ENCODE results near the gene LTK.

LTK gene

DNA sequence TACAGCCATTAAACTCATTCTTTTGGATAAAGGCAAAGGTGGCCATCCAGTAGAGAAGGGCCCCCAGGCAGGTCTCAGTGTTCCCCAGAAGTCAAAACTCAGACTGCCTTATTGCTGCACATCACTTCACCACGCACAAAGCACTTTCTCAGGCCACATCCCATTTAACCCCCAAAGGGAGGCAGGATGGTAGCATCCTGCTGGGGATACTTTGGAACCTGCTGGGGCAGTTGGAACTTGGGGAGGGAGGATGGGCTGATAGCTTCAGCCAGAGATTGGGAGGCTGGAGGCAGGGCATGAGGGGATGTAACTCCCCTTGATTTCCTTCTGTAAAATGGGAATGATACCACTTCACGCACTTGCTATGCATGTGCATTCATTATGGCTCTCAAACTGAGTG lies 15.0 kb downstream of the LTK start:
- DNase-seq (ENCODE audit: low read depth, low spot score) = no peak

DNA sequence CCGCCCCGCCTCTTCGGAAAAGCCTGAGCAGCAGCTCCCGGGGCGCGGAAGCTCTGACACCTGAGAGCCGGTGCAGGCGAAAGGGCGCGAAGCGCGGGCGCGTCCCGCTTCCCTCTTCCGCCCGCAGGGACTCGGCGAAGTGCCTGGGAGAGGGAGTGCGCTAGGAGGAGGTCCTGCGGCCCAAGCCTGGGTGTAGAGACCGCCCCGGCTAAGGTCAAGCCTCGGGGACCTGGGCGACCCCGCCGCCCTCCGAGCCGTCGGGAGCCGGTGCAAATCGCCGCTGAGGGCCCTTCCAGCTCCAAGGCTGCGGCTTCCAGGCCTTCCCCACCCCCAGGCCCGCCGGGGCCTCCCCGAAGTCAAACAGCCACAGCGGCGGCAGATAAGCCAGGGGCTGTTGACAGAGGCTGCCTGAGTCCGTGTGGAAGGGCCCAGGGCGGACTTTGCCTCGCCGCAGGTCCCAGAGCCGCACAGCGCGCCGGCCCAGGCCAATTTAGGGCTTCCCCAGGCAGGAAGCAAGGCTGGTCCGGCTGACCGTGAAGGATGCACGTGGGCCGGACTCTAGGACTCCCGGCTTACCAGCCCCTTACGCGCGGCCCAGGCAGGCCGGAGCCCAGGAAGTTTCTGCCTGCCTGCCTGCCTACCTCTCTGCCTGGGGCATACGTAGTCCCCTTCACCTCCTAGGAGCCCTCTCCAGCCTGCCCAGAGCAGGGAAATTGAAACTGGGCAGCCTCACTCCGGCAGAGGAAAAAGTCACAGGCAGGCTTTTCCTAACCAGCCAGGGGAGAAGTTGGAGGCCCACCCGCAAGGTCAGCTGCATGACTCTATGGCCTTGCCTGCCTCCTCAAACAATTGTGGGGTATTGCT lies 17.7 kb downstream of the LTK start:
- no peak for DNase-seq (ENCODE audit: low read depth, low spot score)

DNA sequence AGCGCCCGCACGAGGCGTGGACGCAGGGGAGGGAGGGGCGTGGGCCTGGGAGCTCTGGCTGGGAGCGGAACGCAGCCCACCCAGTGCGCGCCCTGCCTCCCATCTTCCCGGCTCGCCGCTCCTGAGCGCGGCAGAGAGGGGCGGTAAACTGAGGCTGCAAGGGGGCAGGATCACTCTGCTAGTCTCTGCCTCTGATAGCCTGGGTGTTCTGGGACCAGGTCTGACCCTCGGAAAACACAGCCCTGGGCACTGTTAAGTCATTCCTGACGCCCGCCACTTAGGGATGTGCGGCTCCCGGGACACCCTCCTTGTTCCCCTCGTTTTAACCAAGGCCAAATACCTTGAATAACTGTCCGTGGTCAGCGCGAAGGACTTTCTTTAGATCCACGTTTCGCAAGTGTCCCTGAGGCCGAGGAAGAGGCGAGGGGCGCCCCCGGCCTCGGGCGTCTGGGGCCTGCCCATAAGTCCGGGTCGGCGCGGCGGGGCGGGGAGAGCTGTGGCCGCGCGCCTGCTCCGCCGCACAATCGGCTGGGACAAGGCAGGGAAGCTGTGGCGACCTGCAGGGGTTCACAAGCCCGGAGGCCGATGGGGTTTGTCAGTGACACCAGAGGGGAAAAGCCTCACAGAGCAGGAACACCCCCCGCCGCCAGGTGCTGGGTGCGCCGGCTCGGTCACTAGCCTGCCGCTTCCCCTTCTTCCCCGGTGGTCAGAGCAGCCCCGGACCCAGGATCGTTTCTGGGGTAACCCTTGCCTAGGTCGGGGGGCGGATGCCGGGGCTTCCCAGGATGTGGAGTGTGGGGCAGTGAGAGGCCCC lies 18.5 kb downstream of the LTK start:
- DNase-seq (ENCODE audit: low read depth, low spot score) = no peak

DNA sequence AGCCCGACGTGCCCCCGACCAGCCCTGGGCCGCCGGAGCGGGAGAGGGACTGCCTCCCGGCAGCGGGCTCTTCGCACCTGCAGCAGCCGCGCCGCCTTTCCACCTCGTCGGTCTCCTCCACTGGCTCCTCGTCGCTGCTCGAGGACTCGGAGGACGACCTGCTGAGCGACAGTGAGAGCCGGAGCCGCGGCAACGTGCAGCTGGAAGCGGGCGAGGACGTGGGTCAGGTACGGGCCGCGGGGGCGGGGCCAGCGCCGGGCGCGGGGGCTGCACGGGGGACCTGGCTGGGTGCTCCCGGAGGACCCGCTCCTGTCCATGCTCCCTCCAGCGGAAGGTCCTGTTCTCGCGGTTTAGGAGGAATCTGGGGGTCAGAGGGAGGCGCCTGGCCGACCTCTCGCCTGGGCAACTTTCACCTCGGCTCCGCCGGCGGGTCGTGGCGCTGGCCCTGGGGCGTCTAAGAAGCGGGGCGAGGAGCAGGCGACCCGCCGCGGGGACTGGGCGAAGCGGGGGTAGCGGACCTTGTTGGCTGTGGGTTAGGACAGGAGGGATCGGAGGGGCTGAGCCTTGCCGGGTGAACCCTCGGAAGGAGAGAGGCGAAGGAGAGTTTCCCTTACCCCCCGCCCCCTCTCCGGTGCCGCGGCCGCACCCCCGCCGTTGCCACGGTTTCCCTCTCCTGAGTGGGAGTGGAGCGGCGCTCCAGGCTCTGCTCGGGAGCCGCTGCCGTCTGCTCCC lies 19.3 kb downstream of the LTK start:
- DNase-seq (ENCODE audit: low read depth, low spot score) = no peak

DNA sequence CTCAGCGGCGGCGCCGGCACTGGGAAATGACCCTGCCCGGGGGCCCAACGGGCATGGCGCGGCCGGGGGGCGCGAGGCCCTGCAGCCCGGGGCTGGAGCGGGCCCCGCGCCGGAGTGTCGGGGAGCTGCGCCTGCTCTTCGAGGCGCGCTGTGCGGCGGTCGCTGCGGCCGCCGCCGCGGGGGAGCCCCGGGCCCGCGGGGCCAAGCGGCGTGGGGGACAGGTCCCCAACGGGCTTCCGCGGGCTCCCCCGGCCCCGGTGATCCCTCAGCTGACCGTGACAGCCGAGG lies 19.8 kb downstream of the LTK start:
- no peak for DNase-seq (ENCODE audit: low read depth, low spot score)

DNA sequence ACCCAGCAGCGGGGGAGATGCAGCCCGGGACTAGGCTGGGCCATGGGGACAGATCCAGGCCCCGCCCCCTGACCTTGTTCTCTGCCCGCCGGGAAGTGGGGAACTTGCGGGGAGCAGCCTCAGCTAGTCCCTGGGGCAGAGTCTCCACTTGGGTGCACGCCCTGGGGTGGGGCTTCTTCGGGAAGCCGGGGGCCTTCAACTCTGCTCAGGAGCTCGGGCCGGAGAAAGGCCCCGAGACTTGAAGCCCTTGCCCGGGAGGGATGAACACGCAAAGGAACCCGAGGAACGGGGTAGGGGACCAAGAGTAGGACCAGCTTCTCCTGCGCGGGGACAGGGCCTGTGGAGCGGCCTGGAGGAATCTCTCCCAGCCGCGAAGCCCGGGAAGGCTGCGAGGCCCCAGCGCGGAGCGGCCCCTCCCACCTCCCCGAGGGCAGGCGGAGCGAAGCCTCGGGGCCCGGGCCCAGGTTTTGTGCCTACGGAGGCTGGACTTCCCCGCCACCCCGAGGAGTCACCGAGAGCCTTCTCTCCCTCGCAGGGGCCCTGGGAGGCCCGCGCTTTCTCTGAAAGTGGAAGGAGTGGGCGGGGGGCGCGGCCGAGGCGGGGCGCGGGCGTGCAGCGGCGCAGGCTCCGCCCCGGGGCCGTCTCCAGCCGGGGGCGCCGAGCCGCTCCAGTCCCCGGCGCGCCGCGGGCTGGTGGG lies 20.3 kb downstream of the LTK start, which contains the start of gene ITPKA:
Gene ITPKA, plus strand, starts transcription at position 670 of the 697 bp plus-strand sequence. CDS start 54 bp downstream, outside the sequence.
- peak; percentile 86 for DNase-seq (ENCODE audit: low read depth, low spot score)

DNA sequence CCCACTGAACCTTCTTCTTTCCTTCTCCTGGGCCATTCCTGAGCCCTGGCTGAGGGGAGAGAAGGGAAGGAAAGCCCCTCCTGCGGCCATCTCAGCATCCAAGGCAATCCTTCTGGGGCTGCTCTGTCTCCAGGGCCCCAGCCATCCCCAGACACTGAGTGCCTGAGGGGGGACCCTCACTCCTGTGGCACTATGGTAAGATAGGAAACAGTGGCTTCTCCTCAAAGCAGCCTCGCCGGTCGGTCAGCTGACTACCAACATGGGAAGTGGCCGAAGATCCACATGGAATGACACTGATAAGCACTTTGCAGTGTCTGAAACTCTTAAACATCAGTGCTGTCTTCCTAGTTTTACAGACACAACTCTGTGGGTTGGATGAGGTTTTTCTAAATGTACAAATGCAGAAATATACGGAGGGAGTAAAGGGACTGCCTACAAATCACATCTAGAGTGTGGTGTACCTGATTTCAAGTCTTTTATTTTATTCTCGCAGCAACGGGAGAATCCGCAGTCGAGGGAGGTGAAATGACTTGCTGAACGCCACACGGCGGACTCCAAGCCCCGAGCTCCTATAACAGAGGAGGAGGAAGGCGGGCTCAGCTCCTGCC lies 20.9 kb downstream of the LTK start:
- no peak for DNase-seq (ENCODE audit: low read depth, low spot score)

DNA sequence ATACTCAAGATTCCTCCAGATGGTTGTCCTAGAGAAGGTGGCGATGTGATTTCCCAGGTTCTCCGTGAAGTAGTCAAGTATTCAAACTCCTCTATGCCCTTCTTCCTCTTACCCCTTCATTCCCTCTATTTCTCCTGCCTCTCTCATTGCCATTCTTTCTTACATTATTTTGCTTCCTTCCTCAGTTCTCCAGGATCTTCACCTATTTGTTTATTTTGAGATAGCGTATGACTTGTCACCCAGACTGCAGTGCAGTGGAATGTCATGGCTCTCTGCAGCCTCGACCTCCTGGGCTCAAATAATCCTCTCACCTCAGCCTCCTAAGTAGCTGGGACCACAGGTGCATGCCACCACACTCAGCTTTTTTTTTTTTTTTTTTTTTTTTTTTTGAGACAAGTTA lies 21.7 kb downstream of the LTK start:
- DNase-seq (ENCODE audit: low read depth, low spot score) = no peak

DNA sequence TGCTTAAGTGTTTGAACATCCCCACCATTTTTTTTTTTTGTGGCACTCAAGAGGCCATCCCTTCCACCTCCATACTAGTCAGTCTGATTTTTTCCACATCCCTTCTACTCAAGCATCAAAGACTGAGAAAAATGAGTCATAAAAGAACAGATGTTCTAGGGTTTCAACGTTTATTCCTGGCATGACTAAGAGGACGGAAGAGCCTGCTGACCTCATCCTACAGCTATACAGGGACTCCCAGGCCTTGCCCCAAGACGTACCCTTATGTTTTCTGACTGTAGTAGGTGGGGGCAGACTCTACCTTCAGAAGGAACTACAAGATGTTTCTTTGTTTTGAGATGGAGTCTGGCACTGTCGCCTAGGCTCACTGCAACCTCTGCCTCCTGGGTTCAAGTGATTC lies 23.3 kb downstream of the LTK start:
- DNase-seq (ENCODE audit: low read depth, low spot score) = no peak

DNA sequence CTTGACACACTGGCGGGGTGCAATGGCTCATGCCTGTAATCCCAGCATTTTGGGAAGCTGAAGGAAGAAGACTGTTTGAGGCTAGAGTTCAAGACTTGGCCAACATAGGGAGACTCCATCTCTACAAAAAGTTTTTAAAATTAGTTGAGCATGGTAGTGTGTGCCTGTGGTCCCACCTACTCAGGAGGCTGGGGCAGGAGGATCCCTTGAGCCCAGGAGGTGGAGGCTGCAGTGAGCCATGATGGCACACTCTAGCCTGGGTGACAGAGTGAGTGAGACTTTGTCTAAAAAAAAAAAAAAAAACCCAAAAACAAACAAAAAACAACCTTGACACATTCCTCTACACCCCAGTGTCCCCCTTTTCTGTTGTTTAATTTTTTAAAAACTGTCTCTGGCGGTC lies 24.0 kb downstream of the LTK start:
- no peak for DNase-seq (ENCODE audit: low read depth, low spot score)

DNA sequence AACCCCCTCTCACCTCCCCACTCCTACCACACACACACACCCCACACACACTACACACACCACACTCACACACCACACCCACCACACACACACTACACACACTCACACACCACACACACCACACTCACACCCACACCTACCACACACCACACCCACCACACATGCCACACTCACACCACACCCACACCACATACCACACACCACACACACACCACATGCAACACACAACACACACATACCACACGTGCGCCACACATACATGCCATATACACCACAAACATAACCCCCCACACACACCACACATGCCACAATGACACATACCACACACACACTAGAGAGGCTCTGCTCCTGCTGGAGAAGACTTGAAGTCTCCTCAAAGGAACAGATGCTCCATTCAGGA lies 25.8 kb downstream of the LTK start:
- no peak for DNase-seq (ENCODE audit: low read depth, low spot score)

DNA sequence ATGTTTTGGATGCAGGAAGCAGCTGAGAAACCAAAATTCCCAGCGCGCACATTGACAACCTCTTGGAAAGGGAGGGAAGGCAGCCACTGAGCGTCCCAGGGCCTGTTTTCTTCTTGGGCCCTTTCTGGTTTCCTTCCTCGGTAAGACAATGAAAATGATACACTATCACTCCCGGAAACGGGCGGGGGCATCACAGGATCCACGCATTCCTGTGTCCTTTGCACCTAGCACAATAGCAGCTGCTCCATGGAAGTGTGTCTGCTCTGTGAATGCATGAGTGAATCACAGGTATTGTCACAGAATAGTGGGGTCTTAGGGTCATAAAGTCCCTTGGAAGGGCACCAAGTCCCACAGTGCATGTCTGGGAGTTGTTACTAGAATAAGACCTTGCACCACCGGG lies 26.2 kb downstream of the LTK start:
- DNase-seq (ENCODE audit: low read depth, low spot score) = no peak

DNA sequence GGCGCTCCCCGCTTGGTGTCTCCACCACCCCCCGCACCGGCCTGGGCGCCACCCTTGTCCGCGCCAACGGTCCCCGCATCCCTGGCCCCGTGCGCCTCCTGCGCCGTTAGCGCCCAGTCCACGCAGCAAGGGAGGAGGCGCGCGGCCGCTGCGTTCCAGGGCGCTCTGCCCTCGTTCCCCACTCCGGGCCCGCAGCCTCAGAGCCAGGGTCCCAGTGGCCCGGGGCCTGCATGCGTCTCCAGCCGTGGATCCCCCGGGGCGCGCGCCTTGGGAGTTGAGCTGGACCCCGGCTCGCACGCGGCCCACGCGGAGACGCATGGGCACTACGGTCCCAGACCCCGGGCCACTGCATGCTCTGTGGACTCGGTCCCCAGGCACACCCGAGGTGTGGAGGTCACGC lies 27.3 kb downstream of the LTK start:
- no peak for DNase-seq (ENCODE audit: low read depth, low spot score)

DNA sequence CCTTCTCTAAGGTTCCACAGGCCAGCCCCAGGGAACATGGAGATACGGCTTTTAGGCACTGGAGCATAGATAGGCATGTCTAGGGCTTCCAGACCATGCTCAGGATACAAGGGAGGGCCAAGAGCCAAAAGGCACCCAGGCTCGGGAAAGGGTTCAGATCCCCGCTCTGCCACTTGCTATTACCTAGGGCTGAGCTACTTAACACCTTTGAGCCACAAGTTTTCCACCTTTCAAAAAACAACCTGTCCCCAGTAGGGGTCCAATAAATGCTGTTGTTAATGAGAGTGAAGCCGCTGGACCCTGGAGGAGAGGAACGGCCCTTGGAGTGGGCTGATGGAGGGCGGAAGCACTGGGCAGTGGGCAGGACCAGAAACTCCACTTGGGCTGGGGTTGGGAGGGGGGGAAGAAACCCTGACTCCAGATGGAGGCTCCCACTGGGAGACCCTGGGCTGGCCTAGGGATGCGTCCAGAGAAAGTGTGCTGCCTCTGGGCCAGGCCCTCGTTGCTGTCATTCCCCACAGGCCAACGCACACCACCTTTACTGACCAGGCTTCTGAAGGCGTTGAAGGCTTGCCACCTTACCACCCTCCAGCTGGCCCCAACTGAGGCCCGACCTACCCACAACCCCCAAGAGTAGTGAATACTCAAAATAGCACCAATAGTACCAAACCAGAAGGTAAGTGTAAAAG lies 28.5 kb downstream of the LTK start:
- no peak for DNase-seq (ENCODE audit: low read depth, low spot score)

DNA sequence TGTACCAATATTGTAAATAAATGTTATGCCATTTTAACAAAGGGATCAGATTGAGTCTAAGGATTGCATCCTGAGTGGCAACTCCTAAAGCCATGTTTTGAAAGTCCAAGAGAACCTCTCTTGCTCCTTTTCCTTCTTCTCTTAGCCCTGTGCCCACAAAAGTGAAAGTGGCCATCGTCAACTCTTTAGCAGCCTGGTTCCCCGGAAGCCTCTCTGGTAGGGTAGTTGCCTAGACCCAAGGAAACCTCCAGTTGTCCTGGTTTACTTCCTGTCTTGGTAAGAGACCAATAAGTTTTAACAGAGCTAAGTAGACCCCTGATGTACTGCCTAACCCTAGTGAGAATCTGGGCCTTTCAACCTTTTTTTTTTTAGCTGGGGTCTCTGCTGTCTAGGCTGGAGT lies 30.1 kb downstream of the LTK start:
- DNase-seq (ENCODE audit: low read depth, low spot score) = no peak

DNA sequence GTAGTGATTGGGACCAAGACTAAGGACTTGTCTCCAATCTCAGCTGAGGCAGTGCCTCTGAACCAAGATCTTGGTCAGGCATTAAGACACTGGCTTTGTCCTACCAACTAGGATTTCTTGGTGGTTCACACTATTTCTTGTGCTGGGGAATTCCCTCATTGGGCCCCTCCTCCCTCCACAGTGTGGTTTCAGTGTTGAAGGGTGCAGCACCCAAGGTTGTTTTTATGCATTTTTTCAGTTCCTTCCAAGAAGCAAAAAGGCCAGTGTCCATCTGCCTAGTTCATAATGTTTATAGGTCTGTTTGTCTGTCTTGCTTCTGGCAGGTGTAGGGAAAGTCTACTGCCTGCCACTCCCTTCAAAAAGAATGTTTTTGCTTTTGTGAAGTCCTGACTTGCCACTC lies 30.5 kb downstream of the LTK start:
- DNase-seq (ENCODE audit: low read depth, low spot score) = no peak

DNA sequence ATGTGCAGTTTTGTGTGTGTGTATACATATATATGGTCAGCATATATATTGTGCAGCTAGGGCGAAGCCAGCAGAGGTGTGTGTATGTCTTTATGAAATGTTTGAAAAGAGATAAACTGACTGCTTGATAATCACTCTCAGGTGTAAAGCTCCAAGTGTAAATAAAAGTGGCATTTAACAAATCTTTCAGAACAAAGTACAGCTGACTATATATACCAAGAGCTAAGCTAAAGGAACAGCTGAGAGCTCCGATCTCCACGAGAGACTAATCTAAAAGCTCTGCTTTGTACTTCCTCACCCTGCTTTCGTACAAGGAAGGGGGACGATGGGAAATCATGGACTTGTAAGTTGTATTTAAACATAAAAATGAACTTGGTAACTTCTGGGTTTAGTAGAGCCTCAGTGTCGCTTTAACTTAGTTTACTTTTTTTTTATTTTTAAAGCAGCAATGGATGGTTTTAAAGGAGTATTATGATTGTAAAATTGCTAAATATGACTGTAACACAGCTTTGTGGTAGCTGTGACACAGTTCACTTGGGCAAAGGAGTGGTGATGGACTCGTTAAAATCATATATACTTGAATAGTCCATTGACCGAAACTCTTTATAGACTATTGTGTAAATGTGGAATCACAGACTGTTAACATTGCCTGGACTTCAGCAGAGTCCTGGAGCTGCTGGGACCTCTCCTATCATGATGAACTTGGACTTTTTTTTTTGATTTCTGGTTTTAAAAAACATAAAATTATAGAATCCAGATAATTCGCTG lies 31.3 kb downstream of the LTK start:
- DNase-seq (ENCODE audit: low read depth, low spot score) = no peak

DNA sequence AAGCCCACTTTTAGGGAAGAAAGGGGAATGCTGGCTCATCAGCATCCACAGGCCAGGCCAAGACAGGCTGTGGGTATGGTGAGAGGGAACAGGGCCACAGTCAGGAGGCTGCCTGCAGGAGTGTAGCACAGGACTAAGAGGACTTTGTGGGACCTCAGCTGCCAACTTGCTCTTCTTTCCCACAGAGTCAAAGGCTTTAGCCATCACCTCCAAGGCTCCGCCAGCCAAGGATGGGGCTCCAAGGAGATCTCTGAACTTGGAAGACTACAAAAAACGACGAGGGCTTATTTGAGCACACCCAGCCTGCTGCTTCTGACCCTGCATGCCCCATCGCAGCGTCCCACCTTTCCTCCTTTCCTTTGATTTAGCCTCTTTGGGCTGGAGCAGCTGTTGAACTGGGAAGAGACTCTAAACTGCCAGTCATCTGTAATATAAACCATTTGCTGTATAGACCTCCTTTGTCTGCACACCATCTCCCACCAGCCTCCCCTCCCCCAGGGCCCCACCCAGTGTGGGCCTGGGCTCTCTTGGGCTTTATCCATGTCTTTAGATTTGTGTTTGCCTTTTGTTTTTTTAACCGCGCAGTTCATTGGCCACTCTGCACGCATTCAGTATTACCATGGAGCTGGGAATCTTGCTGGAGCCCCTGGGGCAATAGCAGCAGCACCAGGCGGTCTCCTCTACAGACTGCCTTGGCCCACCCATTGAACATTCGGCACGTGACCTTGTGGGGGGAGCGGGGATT lies 33.1 kb downstream of the LTK start:
- no peak for DNase-seq (ENCODE audit: low read depth, low spot score)

DNA sequence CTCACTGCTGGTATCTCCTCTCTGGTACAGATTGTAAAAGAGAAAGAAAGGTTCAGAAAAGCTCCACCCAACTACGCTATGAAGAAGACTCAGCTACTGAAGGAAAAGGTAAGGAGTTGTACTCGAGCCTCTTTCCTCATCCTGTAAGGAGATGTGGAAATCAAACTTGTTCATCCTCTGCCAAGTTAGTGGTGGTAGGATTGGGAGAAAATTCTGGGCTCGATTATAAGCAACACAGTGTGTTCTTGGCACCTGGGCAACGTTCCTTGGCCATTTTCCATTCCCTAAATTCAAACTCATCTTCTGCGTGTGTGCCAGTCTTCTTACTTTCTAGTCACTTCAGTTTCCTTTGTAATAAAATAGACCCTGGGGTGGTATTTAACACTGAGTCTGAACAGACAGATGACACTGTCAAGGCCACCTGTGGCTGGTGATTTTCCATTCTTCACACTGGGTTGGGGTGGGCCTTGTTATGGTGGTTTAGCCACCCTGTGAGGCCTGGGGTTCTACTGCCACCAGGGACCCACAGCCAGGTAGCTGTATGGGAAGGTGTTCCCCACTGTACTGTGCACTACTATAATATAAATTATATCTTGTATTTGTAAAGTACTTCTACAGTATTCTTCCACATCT lies 37.1 kb downstream of the LTK start:
- no peak for DNase-seq (ENCODE audit: low read depth, low spot score)
